Fibroblast of the aortic adventitia (primary cell): Measurements from ENCODE around the gene THAP4. TPM values are rescaled to one million over a fixed set of nuclear protein-coding genes. Genes with fewer than 3 reads are reported as not detected.
A peak's percentile ranks its signal among the peaks of the same experiment; 100 is the strongest.

ENCODE experiments used
- DNase-seq: peaks from one replicate; pipeline ENCODE4 v3.0.0-alpha.2; 2010; ENCODE audit warnings: low read depth
- H3K4me3 ChIP-seq: 2 replicates; pipeline ENCODE4 v1.5.1; 2011; ENCODE audit warnings: low read depth, mild to moderate bottlenecking, control low read depth, low read length, moderate library complexity
- total RNA-seq: library from RNA; depleted of rRNA; stranded (reverse); fragments of >200 nt; gene quantifications from 2 replicates; pipeline ENCODE4 v1.2.3, GENCODE V29; 2012; ENCODE audit warnings: low replicate concordance
- TF ChIP-seq, protein P1 (sequence below): IDR thresholded peaks from 2 replicates; pipeline ENCODE4 v1.5.1; 2011; ENCODE audit warnings: mild to moderate bottlenecking, low read length, control low read depth, inconsistent platforms; ENCODE audit not compliant: insufficient read depth

THAP4 gene
- total RNA-seq, 1 donor, result 26.4 TPM

GRCh38 chr2:241542278-241542605 lies 94.7 kb downstream of the THAP4 start:
- no peak overlapping the region for H3K4me3 ChIP-seq
- TF ChIP-seq, protein P1, sequence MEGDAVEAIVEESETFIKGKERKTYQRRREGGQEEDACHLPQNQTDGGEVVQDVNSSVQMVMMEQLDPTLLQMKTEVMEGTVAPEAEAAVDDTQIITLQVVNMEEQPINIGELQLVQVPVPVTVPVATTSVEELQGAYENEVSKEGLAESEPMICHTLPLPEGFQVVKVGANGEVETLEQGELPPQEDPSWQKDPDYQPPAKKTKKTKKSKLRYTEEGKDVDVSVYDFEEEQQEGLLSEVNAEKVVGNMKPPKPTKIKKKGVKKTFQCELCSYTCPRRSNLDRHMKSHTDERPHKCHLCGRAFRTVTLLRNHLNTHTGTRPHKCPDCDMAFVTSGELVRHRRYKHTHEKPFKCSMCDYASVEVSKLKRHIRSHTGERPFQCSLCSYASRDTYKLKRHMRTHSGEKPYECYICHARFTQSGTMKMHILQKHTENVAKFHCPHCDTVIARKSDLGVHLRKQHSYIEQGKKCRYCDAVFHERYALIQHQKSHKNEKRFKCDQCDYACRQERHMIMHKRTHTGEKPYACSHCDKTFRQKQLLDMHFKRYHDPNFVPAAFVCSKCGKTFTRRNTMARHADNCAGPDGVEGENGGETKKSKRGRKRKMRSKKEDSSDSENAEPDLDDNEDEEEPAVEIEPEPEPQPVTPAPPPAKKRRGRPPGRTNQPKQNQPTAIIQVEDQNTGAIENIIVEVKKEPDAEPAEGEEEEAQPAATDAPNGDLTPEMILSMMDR, result no peak
- no peak for DNase-seq

DNA sequence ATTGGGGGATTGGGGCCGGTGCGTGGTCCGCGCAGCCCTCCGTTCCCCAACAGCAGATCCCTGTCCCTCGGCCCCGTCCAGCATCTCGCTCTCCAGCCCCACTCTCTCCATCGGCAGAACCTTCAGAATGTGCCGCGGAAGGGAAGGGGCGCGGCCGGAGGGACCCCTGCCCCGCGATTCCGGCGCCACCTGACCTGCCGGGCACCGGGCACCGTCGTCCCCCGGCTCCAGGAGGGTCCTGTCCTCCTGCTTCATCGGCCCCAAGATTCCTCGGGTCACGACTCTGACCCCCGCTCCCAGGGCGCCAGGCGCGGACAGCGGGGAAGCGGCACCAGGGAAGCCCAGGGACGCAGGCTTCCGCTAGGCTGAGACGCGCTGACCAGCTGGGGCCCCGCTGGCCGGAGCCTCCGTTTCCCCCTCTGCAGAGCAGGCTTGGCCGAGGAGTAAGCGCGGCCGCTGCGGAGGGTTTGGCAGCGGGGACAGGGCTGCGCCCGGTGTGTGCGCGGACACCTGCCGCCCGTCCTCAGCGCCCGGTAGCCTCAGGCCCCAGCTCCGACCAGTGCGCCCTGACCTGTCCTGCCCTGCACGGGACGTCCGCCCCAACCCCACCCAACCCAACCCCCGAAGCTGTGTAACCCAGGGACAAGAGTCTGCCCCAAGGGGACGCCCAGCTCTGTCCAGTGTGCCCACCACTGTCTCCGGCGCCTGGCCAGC lies 95.2 kb downstream of the THAP4 start:
- TF ChIP-seq, protein P1, result no peak
- peak overlapping the region; percentile 42 for H3K4me3 ChIP-seq
- DNase-seq, result no peak

DNA sequence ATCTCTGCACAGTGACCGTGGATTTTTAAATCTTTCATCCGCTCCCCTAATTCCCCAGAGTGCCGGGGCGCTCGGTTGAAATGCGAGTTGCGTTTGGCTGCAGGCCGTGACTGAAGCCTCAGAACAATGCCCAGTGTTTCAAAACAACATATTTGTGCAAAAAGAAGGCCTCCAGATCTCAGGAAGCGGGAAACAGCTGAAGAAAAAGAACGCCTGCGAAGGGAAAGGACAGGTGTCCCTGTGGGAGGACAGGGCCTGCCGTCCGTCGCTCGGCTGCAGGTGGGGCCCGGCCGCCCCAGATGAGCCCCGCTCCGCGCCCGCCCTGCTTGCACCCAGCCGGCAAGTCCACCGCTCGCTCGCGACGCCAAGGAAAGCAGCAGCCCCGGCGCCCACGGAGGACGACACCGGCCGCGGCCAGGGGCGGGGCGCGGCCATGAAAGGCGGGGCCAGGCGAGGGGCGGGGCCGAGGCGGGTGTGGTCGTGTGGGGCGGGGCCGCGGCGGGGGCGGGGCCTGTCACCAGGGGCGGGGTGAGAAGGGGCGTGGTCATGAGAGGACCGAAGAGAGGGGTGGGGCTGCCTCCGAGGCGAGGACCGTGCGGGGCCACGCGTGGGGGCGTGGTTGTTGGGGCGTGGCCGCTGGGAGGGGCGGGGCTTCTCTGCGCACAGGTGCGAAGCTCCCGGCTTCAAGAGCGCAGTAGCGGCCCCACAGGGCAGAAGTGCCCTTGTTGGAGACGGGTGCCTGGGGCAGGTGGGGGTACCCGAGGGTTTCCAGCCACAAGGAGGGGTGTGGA lies 96.0 kb downstream of the THAP4 start:
- TF ChIP-seq, protein P1, result no peak
- peak overlapping the region; percentile 54 for H3K4me3 ChIP-seq
- DNase-seq, result peak; percentile 54

DNA sequence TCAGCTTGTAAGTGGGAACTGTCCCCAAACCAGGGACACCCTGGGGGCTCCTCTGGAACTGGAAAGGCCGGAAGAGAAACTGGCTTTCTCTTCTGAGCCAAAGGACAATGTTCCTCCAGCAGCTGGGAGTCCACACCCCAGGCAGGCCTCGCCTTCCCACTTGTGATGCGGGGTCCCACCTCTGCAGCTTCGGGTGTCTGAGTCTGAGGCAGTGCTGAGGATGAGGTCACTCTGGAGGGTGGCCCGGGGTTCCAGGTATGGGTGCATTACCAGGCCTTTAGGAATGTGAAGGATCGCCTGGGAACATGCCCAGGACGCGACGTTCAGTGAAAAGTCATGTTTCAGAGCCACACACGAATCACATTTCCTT lies 96.6 kb downstream of the THAP4 start:
- DNase-seq, result no peak
- no peak overlapping the region for H3K4me3 ChIP-seq
- TF ChIP-seq, protein P1, result no peak

GRCh38 chr2:241539616-241540374 lies 97.2 kb downstream of the THAP4 start:
- no peak for DNase-seq
- H3K4me3 ChIP-seq, result no peak overlapping the region
- TF ChIP-seq, protein P1, result no peak

- no peak for DNase-seq
- TF ChIP-seq, protein P1, result no peak
These were observed 97.9 kb downstream of the THAP4 start for GRCh38 chr2:241538838-241539615.

More at GRCh38 chr2:241538838-241539615, 97.9 kb downstream of the THAP4 start:
- no peak overlapping the region for H3K4me3 ChIP-seq
